NCI-H1092 treated with DMSO at 0.1 percent for 48 hours (cell line): ENCODE results near the gene DNAJB13.
"Not testable (repeated sequence)": the region's sequence is repeated elsewhere in the genome, so short reads cannot be mapped to it uniquely, and the experiment has no call there.

ENCODE experiments used
- DNase-seq: peaks from one replicate; lab custom pipeline; 2025; lab: John Stamatoyannopoulos, UW

DNAJB13 gene

GRCh38 chr11:73950869-73951710, at the start of gene DNAJB13:
Gene DNAJB13 (plus strand): TSS chr11:73951026. CDS start chr11:73951070, 44 bp downstream.
- peak; percentile 12 for DNase-seq

- DNase-seq: no peak
Measured at GRCh38 chr11:73902303-73902702, 48.5 kb upstream of the DNAJB13 start.

- DNase-seq: no peak
Measured at GRCh38 chr11:73907191-73907590, 43.6 kb upstream of the DNAJB13 start.

GRCh38 chr11:73912026-73912425, 38.8 kb upstream of the DNAJB13 start:
- no peak for DNase-seq

- DNase-seq: no peak
Measured at GRCh38 chr11:73913472-73913871, 37.4 kb upstream of the DNAJB13 start.

- no peak for DNase-seq
Measured at GRCh38 chr11:73914284-73914683, 36.5 kb upstream of the DNAJB13 start.

GRCh38 chr11:73916435-73916834, 34.4 kb upstream of the DNAJB13 start:
- DNase-seq: no peak

GRCh38 chr11:73921180-73921579, 29.6 kb upstream of the DNAJB13 start:
- DNase-seq: no peak

- no peak for DNase-seq
Measured at GRCh38 chr11:73929388-73929787, 21.4 kb upstream of the DNAJB13 start.

GRCh38 chr11:73931039-73931645, 19.7 kb upstream of the DNAJB13 start:
- peak; percentile 30 for DNase-seq

- no peak for DNase-seq
Measured at GRCh38 chr11:73931951-73932350, 18.9 kb upstream of the DNAJB13 start.

GRCh38 chr11:73932781-73933180, 18.0 kb upstream of the DNAJB13 start:
- no peak for DNase-seq

- not testable (repeated sequence) for DNase-seq
Measured at GRCh38 chr11:73936047-73936446, 14.8 kb upstream of the DNAJB13 start.

GRCh38 chr11:73939096-73939495, 11.7 kb upstream of the DNAJB13 start:
- no peak for DNase-seq

GRCh38 chr11:73940801-73941570, 9.8 kb upstream of the DNAJB13 start:
- DNase-seq: no peak

- DNase-seq: no peak
Measured at GRCh38 chr11:73942010-73942409, 8.8 kb upstream of the DNAJB13 start.

- DNase-seq: peak; percentile 32
Measured at GRCh38 chr11:73944085-73944484, 6.7 kb upstream of the DNAJB13 start.

GRCh38 chr11:73944901-73945300, 5.9 kb upstream of the DNAJB13 start:
- DNase-seq: no peak

GRCh38 chr11:73945396-73945795, 5.4 kb upstream of the DNAJB13 start:
- DNase-seq: no peak

GRCh38 chr11:73946798-73947458, 3.9 kb upstream of the DNAJB13 start:
- DNase-seq: no peak

- DNase-seq: no peak
Measured at GRCh38 chr11:73949246-73949645, 1.6 kb upstream of the DNAJB13 start.

GRCh38 chr11:73949912-73950311, 914 bp upstream of the DNAJB13 start:
- no peak for DNase-seq
